H9 (cell line): ENCODE results near the gene ATF7IP2. TPM values are rescaled to one million over a fixed set of nuclear protein-coding genes. Genes with fewer than 3 reads are reported as not detected.

Experiments
- DNase-seq: peaks from one replicate; pipeline ENCODE4 v3.0.0-alpha.2; 2017
- H2AFZ ChIP-seq: one replicate; pipeline ENCODE4 v1.6.1; 2013; ENCODE audit warnings: mild to moderate bottlenecking, low read length, control low read depth, moderate library complexity
- H2AK5ac ChIP-seq: 2 replicates; pipeline ENCODE4 v1.6.1; 2013; ENCODE audit warnings: low read length, control low read depth, mixed read lengths; ENCODE audit not compliant: insufficient read length
- H2BK120ac ChIP-seq: one replicate; pipeline ENCODE4 v1.6.1; 2013; ENCODE audit warnings: low read depth, mild to moderate bottlenecking, low read length, control low read depth, inconsistent platforms; ENCODE audit not compliant: poor library complexity, severe bottlenecking
- H2BK12ac ChIP-seq: 2 replicates; pipeline ENCODE4 v1.6.1; 2013; ENCODE audit warnings: low read length, control low read depth, mixed read lengths, low read depth; ENCODE audit not compliant: insufficient read length
- H2BK15ac ChIP-seq: 2 replicates; pipeline ENCODE4 v1.6.1; 2013; ENCODE audit warnings: low read depth, low read length, control low read depth
- H2BK20ac ChIP-seq: one replicate; pipeline ENCODE4 v1.6.1; 2013; ENCODE audit warnings: low read depth, mild to moderate bottlenecking, low read length, control low read depth, inconsistent platforms; ENCODE audit not compliant: poor library complexity, severe bottlenecking
- H2BK5ac ChIP-seq: 2 replicates; pipeline ENCODE4 v1.6.1; 2013; ENCODE audit warnings: low read length, control low read depth, mixed read lengths; ENCODE audit not compliant: insufficient read length
- H3K14ac ChIP-seq: 2 replicates; pipeline ENCODE4 v1.6.1; 2013; ENCODE audit warnings: low read length, control low read depth; ENCODE audit not compliant: insufficient read depth
- H3K18ac ChIP-seq: 2 replicates; pipeline ENCODE4 v1.6.1; 2013; ENCODE audit warnings: low read depth, mild to moderate bottlenecking, mixed read lengths, low read length, control low read depth; ENCODE audit not compliant: insufficient read length
- H3K23ac ChIP-seq: 2 replicates; pipeline ENCODE4 v1.6.1; 2013; ENCODE audit warnings: low read length, control low read depth, mixed read lengths, low read depth; ENCODE audit not compliant: insufficient read length
- H3K23me2 ChIP-seq: 2 replicates; pipeline ENCODE4 v1.6.1; 2013; ENCODE audit warnings: low read depth, mild to moderate bottlenecking, mixed read lengths, low read length, control low read depth; ENCODE audit not compliant: insufficient read length, poor library complexity, severe bottlenecking
- H3K27ac ChIP-seq: 2 replicates; pipeline ENCODE4 v1.5.1; 2013; ENCODE audit warnings: low read length, control low read depth, mixed read lengths, low read depth; ENCODE audit not compliant: insufficient read length
- H3K27me3 ChIP-seq: 2 replicates; pipeline ENCODE4 v1.6.1; 2013; ENCODE audit warnings: low read length, control low read depth, inconsistent platforms; ENCODE audit not compliant: insufficient read depth
- H3K4ac ChIP-seq: 2 replicates; pipeline ENCODE4 v1.6.1; 2013; ENCODE audit warnings: low read depth, mild to moderate bottlenecking, control low read depth, inconsistent platforms, low read length, moderate library complexity
- H3K4me1 ChIP-seq: 2 replicates; pipeline ENCODE4 v1.6.1; 2013; ENCODE audit warnings: low read length, control low read depth, inconsistent platforms; ENCODE audit not compliant: insufficient read depth
- H3K4me2 ChIP-seq: 2 replicates; pipeline ENCODE4 v1.6.1; 2013; ENCODE audit warnings: low read length, control low read depth, mixed read lengths; ENCODE audit not compliant: insufficient read length, insufficient read depth
- H3K56ac ChIP-seq: 2 replicates; pipeline ENCODE4 v1.6.1; 2013; ENCODE audit warnings: low read depth, mild to moderate bottlenecking, mixed read lengths, low read length, control low read depth; ENCODE audit not compliant: insufficient read length
- H3K79me1 ChIP-seq: 2 replicates; pipeline ENCODE4 v1.6.1; 2013; ENCODE audit warnings: low read depth, mild to moderate bottlenecking, moderate library complexity, low read length, control low read depth, inconsistent platforms; ENCODE audit not compliant: insufficient read depth, poor library complexity, severe bottlenecking
- H3K79me2 ChIP-seq: 2 replicates; pipeline ENCODE4 v1.6.1; 2013; ENCODE audit warnings: low read length, control low read depth, inconsistent platforms; ENCODE audit not compliant: insufficient read depth
- H3K9ac ChIP-seq: 2 replicates; pipeline ENCODE4 v1.6.1; 2013; ENCODE audit warnings: low read length, control low read depth, mixed read lengths; ENCODE audit not compliant: insufficient read length; ENCODE audit errors: extremely low read depth
- H3K9me3 ChIP-seq: one replicate; pipeline ENCODE4 v1.6.1; 2013; ENCODE audit warnings: low read depth, low read length, inconsistent platforms; ENCODE audit not compliant: control insufficient read depth
- H3T11ph ChIP-seq: one replicate; pipeline ENCODE4 v1.6.1; 2013; ENCODE audit warnings: mild to moderate bottlenecking, low read length, control low read depth, inconsistent platforms
- H4K20me1 ChIP-seq: one replicate; pipeline ENCODE4 v1.6.1; 2013; ENCODE audit not compliant: control insufficient read depth, insufficient read length, insufficient read depth
- H4K5ac ChIP-seq: 2 replicates; pipeline ENCODE4 v1.6.1; 2013; ENCODE audit warnings: low read depth, mild to moderate bottlenecking, mixed read lengths, low read length, control low read depth; ENCODE audit not compliant: insufficient read length
- H4K8ac ChIP-seq: replicated peaks from 2 replicates; pipeline ENCODE4 v1.6.1; 2013; ENCODE audit warnings: low read length, control low read depth, mixed read lengths, low read depth; ENCODE audit not compliant: insufficient read length
- H4K91ac ChIP-seq: 2 replicates; pipeline ENCODE4 v1.6.1; 2013; ENCODE audit warnings: low read depth, mild to moderate bottlenecking, moderate library complexity, mixed read lengths, low read length, control low read depth; ENCODE audit not compliant: insufficient read length
- H3K27ac Mint-ChIP-seq, 3 experiments: 2 replicates in 2 of 3; 3 replicates in 1 of 3; pipeline ENCODE4 v1.8.0; 2020 to 2021; ENCODE audit warnings: mixed read lengths in 3 of 3, mild to moderate bottlenecking in 1 of 3, moderate library complexity in 1 of 3
- H3K27me3 Mint-ChIP-seq: 2 replicates; pipeline ENCODE4 v1.8.0; 2021; ENCODE audit warnings: low read depth, mild to moderate bottlenecking, moderate library complexity, mixed read lengths
- H3K36me3 Mint-ChIP-seq, 3 experiments: 2 replicates in 2 of 3; 3 replicates in 1 of 3; pipeline ENCODE4 v1.8.0; 2020 to 2021; ENCODE audit warnings: low read depth in 3 of 3, mixed read lengths in 3 of 3; ENCODE audit not compliant: insufficient read depth in 1 of 3
- H3K4me1 Mint-ChIP-seq, 2 experiments: 2 replicates each; pipeline ENCODE4 v1.8.0; 2020; ENCODE audit warnings: mixed read lengths in 2 of 2
- H3K4me3 Mint-ChIP-seq, 2 experiments: 2 replicates in 1 of 2; 3 replicates in 1 of 2; pipeline ENCODE4 v1.8.0; 2020 to 2021; ENCODE audit warnings: mild to moderate bottlenecking in 2 of 2, mixed read lengths in 2 of 2, moderate library complexity in 1 of 2
- H3K9me3 Mint-ChIP-seq, 2 experiments: 2 replicates in 1 of 2; 3 replicates in 1 of 2; pipeline ENCODE4 v1.8.0; 2020; ENCODE audit warnings: mild to moderate bottlenecking in 2 of 2, mixed read lengths in 2 of 2, moderate library complexity in 1 of 2
- CTCF ChIP-seq: fragments of 200-600 bp; sonication (generic); conservative IDR thresholded peaks from 3 replicates; pipeline ENCODE4 v1.8.0; 2021; ENCODE audit warnings: antibody characterized with exemption, mild to moderate bottlenecking
- WGBS: extraction: QIAGEN DNeasy Blood & Tissue Kit; methylation state at CpG from one replicate; pipeline ENCODE4 v1.1.7; 2013; ENCODE audit warnings: missing lambda C conversion rate, low lambda C conversion rate, mixed read lengths; ENCODE audit not compliant: insufficient read length; ENCODE audit errors: extremely low coverage; 5-methylcytosine and 5-hydroxymethylcytosine counted together
- total RNA-seq: library from RNA; stranded (reverse); gene quantifications from 2 replicates; pipeline ENCODE4 v1.2.1, GENCODE V29; 2021

ATF7IP2 gene
- total RNA-seq, 1 experiment from 2014 or later = 21.5 TPM

- Mint-ChIP-seq H3K27me3 (peaks cover 4% of the 10 kb centered on the region), H3K9me3 (peaks cover 38 to 43% of the 10 kb centered on the region in 2 experiments), H3K27ac (no peak overlapping the region; a peak in 1 of 7 replicates), H3K4me3 (no peak overlapping the region), H3K4me1 (no peaks in the 10 kb centered on the region), H3K36me3 (peaks cover 18 to 32% (median 28%) of the 10 kb centered on the region in 3 experiments)
- no peaks in the 10 kb centered on the region for H3K23me2 ChIP-seq
- H3K14ac ChIP-seq = no peak overlapping the region
- no peak overlapping the region for H2BK120ac ChIP-seq
- no peak overlapping the region for H3K23ac ChIP-seq
- H4K91ac ChIP-seq = no peak overlapping the region
- no peaks in the 10 kb centered on the region for H3K79me1 ChIP-seq
- no peak overlapping the region for H4K8ac ChIP-seq
- H2BK15ac ChIP-seq = no peak overlapping the region
- H4K5ac ChIP-seq = no peak overlapping the region
- no peak overlapping the region for H3K4me2 ChIP-seq
- no peaks in the 10 kb centered on the region for H3K4me1 ChIP-seq
- H3K18ac ChIP-seq = no peak overlapping the region
- H2BK5ac ChIP-seq = no peak overlapping the region
- H3K9ac ChIP-seq = no peak overlapping the region
- TF ChIP-seq CTCF = no peak
- DNase-seq = no peak
- no peak overlapping the region for H2AK5ac ChIP-seq
- no peak overlapping the region for H3K56ac ChIP-seq
- peaks cover 15% of the 10 kb centered on the region for H3K9me3 ChIP-seq
- no peak overlapping the region for H3T11ph ChIP-seq
- WGBS = 100% methylated on average over 1 of the region's 2 CpGs
- no peak overlapping the region for H2BK12ac ChIP-seq
- H3K79me2 ChIP-seq = no peaks in the 10 kb centered on the region
- H2BK20ac ChIP-seq = no peak overlapping the region
- H3K27me3 ChIP-seq = no peaks in the 10 kb centered on the region
- no peaks in the 10 kb centered on the region for H4K20me1 ChIP-seq
- H3K4ac ChIP-seq = no peak overlapping the region
- H3K27ac ChIP-seq = no peak overlapping the region
- H2AFZ ChIP-seq = no peak overlapping the region
Measured at GRCh38 chr16:10338426-10338825, 47.4 kb upstream of the ATF7IP2 start.
